ENCODE measurements around the gene ABHD12. TPM values are rescaled to one million over a fixed set of nuclear protein-coding genes. Genes with fewer than 3 reads are reported as not detected.

ABHD12 gene
- polyA plus RNA-seq, 1 donor (not counting 4 experiments of a cell fraction or from before 2014, with no cell fraction given) = 11.2 TPM

DNA sequence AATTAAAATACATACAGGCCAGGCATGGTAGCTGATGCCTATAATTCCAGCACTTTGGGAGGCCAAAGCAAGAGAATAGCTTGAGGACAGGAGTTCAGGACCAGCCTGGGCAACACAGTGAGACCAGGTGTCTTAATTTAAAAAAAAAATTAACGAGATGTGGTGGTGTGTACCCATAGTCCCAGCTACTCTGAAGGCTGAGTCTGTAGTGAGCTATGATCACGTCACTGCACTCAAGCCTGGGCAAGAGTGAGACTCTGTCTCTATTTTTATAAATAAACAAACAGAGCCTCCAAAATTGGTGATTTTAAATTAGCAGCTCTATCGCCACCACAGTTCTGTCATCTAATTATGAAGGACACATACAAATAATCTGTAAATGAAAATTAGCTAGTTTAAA lies 37.9 kb downstream of the ABHD12 start:
- peak; percentile 15 for DNase-seq (ENCODE audit: low read depth, low spot score)
- no peaks in the 10 kb centered on the region for H3K36me3 ChIP-seq (ENCODE audit: control insufficient read depth in 2 of 2, extremely low read depth in 1 of 2, insufficient read depth in 2 of 2, low read length in 2 of 2)
- peaks cover 22% of the 10 kb centered on the region for H3K4me1 ChIP-seq (ENCODE audit: control insufficient read depth, extremely low read depth, insufficient read depth, low read length)
- H4K20me1 ChIP-seq (ENCODE audit: control insufficient read depth, extremely low read depth, insufficient read depth, low read length) = no peaks in the 10 kb centered on the region
- no peaks in the 10 kb centered on the region for H3K9me1 ChIP-seq (ENCODE audit: control insufficient read depth, extremely low read depth, insufficient read depth, low read length)
- no peak overlapping the region for H2AFZ ChIP-seq (ENCODE audit: control insufficient read depth, low read length)
- H3K79me2 ChIP-seq (ENCODE audit: control insufficient read depth, insufficient read depth, low read length) = no peaks in the 10 kb centered on the region
- no peaks in the 10 kb centered on the region for H3K9me3 ChIP-seq (ENCODE audit: control insufficient read depth, low read depth, low read length)
- TF ChIP-seq, protein P1, sequence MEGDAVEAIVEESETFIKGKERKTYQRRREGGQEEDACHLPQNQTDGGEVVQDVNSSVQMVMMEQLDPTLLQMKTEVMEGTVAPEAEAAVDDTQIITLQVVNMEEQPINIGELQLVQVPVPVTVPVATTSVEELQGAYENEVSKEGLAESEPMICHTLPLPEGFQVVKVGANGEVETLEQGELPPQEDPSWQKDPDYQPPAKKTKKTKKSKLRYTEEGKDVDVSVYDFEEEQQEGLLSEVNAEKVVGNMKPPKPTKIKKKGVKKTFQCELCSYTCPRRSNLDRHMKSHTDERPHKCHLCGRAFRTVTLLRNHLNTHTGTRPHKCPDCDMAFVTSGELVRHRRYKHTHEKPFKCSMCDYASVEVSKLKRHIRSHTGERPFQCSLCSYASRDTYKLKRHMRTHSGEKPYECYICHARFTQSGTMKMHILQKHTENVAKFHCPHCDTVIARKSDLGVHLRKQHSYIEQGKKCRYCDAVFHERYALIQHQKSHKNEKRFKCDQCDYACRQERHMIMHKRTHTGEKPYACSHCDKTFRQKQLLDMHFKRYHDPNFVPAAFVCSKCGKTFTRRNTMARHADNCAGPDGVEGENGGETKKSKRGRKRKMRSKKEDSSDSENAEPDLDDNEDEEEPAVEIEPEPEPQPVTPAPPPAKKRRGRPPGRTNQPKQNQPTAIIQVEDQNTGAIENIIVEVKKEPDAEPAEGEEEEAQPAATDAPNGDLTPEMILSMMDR (optimal IDR thresholded peaks at IDR 0.05 in 1 of 3, IDR thresholded peaks at IDR 0.05 in 1 of 3, conservative IDR thresholded peaks at IDR 0.05 in 1 of 3; ENCODE audit: extremely low read depth in 1 of 3, insufficient read depth in 2 of 3, low read length in 3 of 3) = no peak
- TF ChIP-seq EZH2 (IDR thresholded peaks at IDR 0.05; ENCODE audit: low read length) = no peak
- dilution Hi-C loops (cut with MboI; ENCODE audit: extremely low pct_ligation_motif_present, low sequenced_read_pairs) = no loop called here
- no peaks in the 10 kb centered on the region for H3K27me3 ChIP-seq (ENCODE audit: control insufficient read depth, extremely low read depth, insufficient read depth, low read length)
- peak overlapping the region; percentile 33 for H3K9ac ChIP-seq (ENCODE audit: control insufficient read depth, extremely low read depth, insufficient read depth, low read length)
- peak; percentile 69 for FAIRE-seq
- peak overlapping the region; percentile 27 for H3K4me2 ChIP-seq (ENCODE audit: control insufficient read depth, extremely low read depth, insufficient read depth, low read depth, low read length)
- peak overlapping the region; percentile 46 for H3K27ac ChIP-seq (ENCODE audit: control insufficient read depth, insufficient read depth, low read length)
- no peak overlapping the region for H3K4me3 ChIP-seq (ENCODE audit: control insufficient read depth in 2 of 3, extremely low read depth in 1 of 3, insufficient read depth in 2 of 3, low read depth in 1 of 3, low read length in 3 of 3)

DNA sequence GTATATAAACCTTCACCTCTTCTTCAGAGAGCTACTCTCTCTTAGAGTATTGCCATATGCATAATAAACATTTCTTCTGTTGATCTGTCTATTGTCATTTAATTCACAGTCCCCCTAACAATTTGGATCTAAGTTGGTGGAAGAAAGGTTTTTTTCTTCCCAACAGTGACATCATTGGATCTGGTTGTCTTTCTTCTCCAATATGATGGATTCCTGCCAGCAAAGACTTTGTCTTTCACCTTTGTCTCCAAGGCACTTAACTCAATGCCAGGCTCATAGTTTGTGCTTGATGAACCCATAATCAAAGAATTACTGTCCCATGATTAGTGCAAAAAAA lies 39.6 kb downstream of the ABHD12 start:
- Histone ChIP-seq H2AFZ (ENCODE audit: control insufficient read depth, low read length) (no peak overlapping the region), H3K9me3 (ENCODE audit: control insufficient read depth, low read depth, low read length) (no peaks in the 10 kb centered on the region), H3K27me3 (ENCODE audit: control insufficient read depth, extremely low read depth, insufficient read depth, low read length) (no peaks in the 10 kb centered on the region), H3K4me1 (ENCODE audit: control insufficient read depth, extremely low read depth, insufficient read depth, low read length) (peaks cover 22% of the 10 kb centered on the region), H3K27ac (ENCODE audit: control insufficient read depth, insufficient read depth, low read length) (no peak overlapping the region), H3K79me2 (ENCODE audit: control insufficient read depth, insufficient read depth, low read length) (no peaks in the 10 kb centered on the region), H4K20me1 (ENCODE audit: control insufficient read depth, extremely low read depth, insufficient read depth, low read length) (no peaks in the 10 kb centered on the region), H3K4me2 (ENCODE audit: control insufficient read depth, extremely low read depth, insufficient read depth, low read depth, low read length) (no peak overlapping the region), H3K9me1 (ENCODE audit: control insufficient read depth, extremely low read depth, insufficient read depth, low read length) (no peaks in the 10 kb centered on the region), H3K36me3 (ENCODE audit: control insufficient read depth in 2 of 2, extremely low read depth in 1 of 2, insufficient read depth in 2 of 2, low read length in 2 of 2) (no peaks in the 10 kb centered on the region), H3K4me3 (ENCODE audit: control insufficient read depth in 2 of 3, extremely low read depth in 1 of 3, insufficient read depth in 2 of 3, low read depth in 1 of 3, low read length in 3 of 3) (no peak overlapping the region), H3K9ac (ENCODE audit: control insufficient read depth, extremely low read depth, insufficient read depth, low read length) (no peak overlapping the region)
- dilution Hi-C loops (cut with MboI; ENCODE audit: extremely low pct_ligation_motif_present, low sequenced_read_pairs) = no loop called here
- DNase-seq (ENCODE audit: low read depth, low spot score) (no peak), FAIRE-seq (no peak)
- TF ChIP-seq EZH2 (IDR thresholded peaks at IDR 0.05; ENCODE audit: low read length) = no peak
- TF ChIP-seq, protein P1 (optimal IDR thresholded peaks at IDR 0.05 in 1 of 3, IDR thresholded peaks at IDR 0.05 in 1 of 3, conservative IDR thresholded peaks at IDR 0.05 in 1 of 3; ENCODE audit: extremely low read depth in 1 of 3, insufficient read depth in 2 of 3, low read length in 3 of 3) = no peak

Data from keratinocyte (primary cell).